Measurements from ENCODE around the gene SHOC2.

- TF ChIP-seq ZNF331 (CRISPR knock-in tag; IDR thresholded peaks at IDR 0.05; ENCODE audit: low read depth) (no peak), CTCF (conservative IDR thresholded peaks at IDR 0.05; ENCODE audit: low read depth in 2 of 2) (peak; percentile 60 to 71), POLR2AphosphoS5 (IDR thresholded peaks at IDR 0.05; ENCODE audit: low read depth) (no peak), EZH2 (IDR thresholded peaks at IDR 0.05; ENCODE audit: low read depth, unreplicated experiment) (no peak), REST (IDR thresholded peaks at IDR 0.05; ENCODE audit: unreplicated experiment) (no peak), JUNB (IDR thresholded peaks at IDR 0.05; ENCODE audit: unreplicated experiment) (no peak), CREB1 (CRISPR knock-in tag; IDR thresholded peaks at IDR 0.05; ENCODE audit: low read depth) (no peak), ZNF114 (CRISPR knock-in tag; IDR thresholded peaks at IDR 0.05) (no peak), ZNF462 (CRISPR knock-in tag; IDR thresholded peaks at IDR 0.05) (no peak)
- TF ChIP-seq, protein P1, sequence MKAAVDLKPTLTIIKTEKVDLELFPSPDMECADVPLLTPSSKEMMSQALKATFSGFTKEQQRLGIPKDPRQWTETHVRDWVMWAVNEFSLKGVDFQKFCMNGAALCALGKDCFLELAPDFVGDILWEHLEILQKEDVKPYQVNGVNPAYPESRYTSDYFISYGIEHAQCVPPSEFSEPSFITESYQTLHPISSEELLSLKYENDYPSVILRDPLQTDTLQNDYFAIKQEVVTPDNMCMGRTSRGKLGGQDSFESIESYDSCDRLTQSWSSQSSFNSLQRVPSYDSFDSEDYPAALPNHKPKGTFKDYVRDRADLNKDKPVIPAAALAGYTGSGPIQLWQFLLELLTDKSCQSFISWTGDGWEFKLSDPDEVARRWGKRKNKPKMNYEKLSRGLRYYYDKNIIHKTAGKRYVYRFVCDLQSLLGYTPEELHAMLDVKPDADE (IDR thresholded peaks at IDR 0.05), result no peak
These were observed 25.7 kb upstream of the SHOC2 start for GRCh38 chr10:110893559-110894179.
